ENCODE measurements around the gene NDUFS6. TPM values are rescaled to one million over a fixed set of nuclear protein-coding genes. Genes with fewer than 3 reads are reported as not detected.

NDUFS6 gene
- total RNA-seq, 1 donor from 2014 or later = 42.8 TPM

GRCh38 chr5:1765141-1765879 is 35.9 kb upstream of the NDUFS6 start:
- no peak for DNase-seq (ENCODE audit: low read depth)

- DNase-seq (ENCODE audit: low read depth) = no peak
Observed at GRCh38 chr5:1765880-1766235, 35.3 kb upstream of the NDUFS6 start.

- DNase-seq (ENCODE audit: low read depth) = no peak
Observed at GRCh38 chr5:1767524-1768282, 33.5 kb upstream of the NDUFS6 start.

DNA sequence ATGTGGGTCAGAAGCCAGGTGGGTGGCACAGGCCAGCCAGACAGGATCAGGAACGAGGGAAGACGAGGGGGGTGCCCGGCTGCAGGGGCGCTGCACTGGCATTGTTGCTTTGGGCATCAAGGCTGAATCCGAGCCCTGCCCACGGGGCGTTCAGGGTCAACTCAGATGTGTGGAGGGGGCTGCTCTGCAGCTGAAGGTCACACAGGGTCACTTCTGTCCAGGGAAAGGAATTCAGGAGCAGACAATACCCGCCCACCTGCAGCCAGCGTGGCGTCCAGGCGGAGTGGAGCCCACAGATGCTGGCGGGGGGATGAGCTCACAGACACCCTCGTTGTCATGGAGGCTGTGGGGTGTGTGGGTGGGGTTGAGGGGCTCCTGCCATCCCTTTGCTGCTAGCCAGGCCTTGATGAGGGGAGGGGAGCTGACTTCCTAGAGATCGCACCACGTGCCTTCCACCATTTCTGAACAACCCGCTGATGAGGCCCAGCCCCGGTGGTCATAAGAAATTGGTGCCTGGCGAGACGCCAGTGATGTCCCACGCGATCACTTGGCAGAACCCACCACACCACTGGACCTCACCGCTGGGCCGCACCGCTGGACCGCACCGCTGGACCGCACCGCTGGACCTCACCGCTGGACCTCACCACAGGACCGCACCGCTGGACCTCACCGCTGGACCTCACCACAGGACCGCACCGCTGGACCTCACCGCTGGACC is 32.8 kb upstream of the NDUFS6 start:
- DNase-seq (ENCODE audit: low read depth) = no peak

GRCh38 chr5:1769017-1769640 is 32.1 kb upstream of the NDUFS6 start:
- DNase-seq (ENCODE audit: low read depth) = no peak

DNA sequence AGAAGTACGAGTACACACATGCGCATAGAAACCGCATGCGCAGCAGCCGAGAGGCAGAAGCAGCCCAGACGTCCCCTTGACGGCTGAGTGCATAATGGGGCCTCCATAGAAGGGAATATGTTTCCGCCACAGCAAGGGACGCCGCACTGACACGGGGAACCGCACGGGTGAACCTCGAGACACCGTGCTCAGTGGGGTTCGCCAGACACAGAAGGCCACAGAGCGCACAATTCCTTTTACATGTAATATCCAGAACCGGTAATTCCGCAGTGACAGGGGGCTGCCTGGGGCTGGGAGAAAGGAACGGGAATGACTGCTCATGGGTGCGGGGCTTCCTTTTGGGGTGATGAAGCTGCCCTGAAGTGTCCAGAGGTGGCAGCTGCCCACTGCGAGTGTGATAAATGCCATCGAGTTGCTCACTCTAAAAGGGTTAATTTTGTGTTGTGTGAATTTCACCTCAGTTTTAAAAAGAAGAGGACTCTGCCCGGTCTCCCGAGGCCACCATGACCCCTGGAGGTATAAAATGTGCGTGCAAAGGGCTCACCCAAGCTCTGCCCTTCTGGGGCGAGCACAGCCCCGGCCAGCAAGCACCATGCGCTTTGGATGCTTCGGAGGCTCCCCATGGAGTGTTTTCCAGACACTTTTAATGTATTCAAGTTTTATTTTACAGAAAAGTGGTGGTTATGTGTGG is 31.3 kb upstream of the NDUFS6 start:
- DNase-seq (ENCODE audit: low read depth) = no peak

DNA sequence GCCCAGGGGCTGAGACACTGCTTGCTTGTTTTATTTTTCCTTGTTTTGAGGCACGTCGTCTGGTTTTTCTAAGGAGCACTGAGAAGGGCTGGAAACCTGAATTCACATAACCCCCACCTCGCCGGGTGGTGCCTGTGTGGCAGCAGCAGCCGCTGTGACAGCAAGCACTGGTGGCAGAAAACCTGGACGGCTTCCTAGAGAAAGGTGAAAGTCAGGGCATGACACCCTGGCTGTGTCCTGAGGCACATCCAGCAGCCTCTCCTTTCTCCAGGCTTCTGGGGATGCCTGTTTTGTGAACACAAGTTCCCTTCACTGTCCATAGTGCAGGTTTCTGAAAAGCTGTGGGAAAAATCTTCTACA is 30.8 kb upstream of the NDUFS6 start:
- no peak for DNase-seq (ENCODE audit: low read depth)

DNA sequence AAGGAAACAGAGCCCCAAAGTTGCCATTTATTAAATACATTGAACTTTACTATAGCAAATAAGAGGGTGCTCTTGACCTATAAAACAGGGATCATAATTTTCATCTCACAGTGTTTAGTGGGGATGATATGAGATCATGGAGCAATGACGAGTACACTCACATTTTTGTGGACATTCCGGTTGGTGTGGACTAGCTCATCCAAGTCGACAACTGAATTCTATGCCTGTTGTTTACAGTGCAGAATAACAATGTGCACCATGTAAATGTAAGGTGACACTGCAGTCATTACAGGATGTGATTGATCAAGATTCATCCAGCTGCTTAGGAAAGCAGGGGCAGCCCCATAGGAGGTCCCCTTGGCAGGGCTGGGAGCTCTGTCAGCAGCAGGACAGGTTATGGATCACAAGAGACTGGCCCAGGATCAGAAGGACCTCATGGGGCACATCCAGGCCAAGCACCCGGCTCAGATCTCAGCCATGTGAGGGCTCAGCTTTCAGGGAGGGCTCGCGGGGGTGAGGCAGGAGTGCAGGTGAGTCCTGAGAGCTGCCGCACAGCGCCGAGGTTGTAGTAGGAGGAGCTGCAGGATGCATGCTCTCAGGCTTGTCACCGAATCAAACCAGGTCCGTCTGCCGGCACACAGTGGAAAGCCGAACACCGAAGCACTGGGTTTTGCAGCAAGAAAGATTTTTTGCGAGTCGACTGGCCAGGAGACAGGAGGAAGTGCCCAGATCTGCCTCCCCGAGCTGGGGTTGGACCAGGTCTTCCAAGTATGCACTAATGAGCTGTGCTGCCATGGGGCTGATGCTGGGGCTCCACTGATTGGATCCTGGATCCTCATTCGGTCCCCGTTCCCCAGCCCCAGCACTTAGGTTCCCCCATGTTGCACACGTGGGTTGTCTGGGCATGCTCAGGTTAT is 29.8 kb upstream of the NDUFS6 start:
- DNase-seq (ENCODE audit: low read depth) = no peak

GRCh38 chr5:1772634-1773033 is 28.6 kb upstream of the NDUFS6 start:
- DNase-seq (ENCODE audit: low read depth) = peak; percentile 32

GRCh38 chr5:1776831-1777230 is 24.4 kb upstream of the NDUFS6 start:
- DNase-seq (ENCODE audit: low read depth) = no peak

- no peak for DNase-seq (ENCODE audit: low read depth)
Observed at GRCh38 chr5:1777281-1778137, 23.7 kb upstream of the NDUFS6 start.

DNA sequence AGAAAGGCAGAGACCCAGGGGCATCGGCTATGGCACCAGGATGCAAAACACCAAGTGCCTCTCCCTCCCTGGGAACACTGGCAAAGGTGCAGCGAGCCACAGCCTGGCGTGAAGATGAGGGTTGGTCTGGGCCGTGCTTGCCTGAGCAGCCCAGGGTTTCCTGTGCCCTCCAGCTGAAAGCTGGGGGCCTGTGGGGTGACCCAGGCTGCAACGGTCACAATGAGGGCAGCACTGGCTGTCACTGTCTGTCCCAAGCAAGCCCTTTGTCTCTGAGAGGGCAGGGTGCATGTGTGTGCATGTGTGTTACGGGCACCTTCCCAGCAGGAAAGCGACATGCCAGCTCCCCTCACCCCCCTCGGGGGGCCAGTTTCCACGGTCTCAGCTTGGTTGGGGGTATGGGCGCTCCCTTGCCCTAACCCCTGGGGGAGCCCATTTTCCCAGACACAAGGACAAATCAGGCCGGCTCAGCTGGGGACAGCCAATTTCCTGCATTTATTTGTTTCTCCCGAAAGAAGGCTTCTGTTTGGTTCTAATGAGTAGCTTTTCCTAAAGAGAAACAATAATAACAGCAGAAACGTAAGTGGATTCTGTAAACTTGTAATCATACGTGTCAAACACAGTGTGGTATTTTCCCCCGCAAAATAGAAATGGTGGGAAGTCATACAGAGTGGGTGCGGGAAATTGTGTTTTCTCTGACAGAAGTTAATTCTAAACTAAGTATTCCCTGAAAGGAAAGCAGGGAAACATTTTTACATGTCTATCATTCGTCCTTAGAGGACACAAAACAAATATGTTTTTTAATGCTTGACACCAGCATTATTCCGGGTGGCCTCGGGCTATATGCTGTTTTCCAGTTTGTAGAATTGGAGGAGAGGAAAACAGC is 22.8 kb upstream of the NDUFS6 start:
- peak; percentile 75 for DNase-seq (ENCODE audit: low read depth)

GRCh38 chr5:1779021-1779680 is 22.1 kb upstream of the NDUFS6 start:
- DNase-seq (ENCODE audit: low read depth) = no peak

GRCh38 chr5:1779782-1780613 is 21.2 kb upstream of the NDUFS6 start:
- no peak for DNase-seq (ENCODE audit: low read depth)

DNA sequence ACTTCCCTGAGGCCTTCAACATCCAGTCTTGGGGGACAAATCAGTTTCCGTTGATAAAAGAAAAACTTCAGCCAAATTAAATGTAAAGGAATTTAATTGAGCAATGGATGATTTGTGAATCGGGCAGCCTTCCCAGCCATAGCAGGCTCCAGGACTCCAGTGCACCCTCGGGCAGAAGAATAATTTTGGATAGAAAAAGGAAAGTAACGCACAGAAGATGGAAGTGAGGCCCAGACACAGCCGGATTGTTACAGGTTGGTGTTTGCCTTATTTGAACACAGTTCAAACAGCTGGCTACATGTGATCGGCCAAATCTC is 20.6 kb upstream of the NDUFS6 start:
- no peak for DNase-seq (ENCODE audit: low read depth)

- no peak for DNase-seq (ENCODE audit: low read depth)
Observed at GRCh38 chr5:1781107-1781506, 20.1 kb upstream of the NDUFS6 start.

GRCh38 chr5:1781726-1782384 is 19.4 kb upstream of the NDUFS6 start:
- DNase-seq (ENCODE audit: low read depth) = no peak
